Kidney (tissue), 14 donors: Measurements from ENCODE around the gene TBC1D2. TPM values are rescaled to one million over a fixed set of nuclear protein-coding genes. Genes with fewer than 3 reads are reported as not detected.

Source experiments
- DNase-seq, 5 donors: peaks; one replicate each; pipeline ENCODE4 v3.0.0-alpha.2; 2013 to 2020
- FAIRE-seq: peaks from 2 replicates; lab custom pipeline; 2012; peaks lifted over from hg19 to GRCh38; lab: Jason Lieb, UNC
- H3K27ac ChIP-seq, 2 donors: one replicate each; pipeline ENCODE4 v1.7.0; 2013; ENCODE audit warnings: low read depth in 2 of 2, low read length in 2 of 2, inconsistent platforms in 1 of 2
- H3K27me3 ChIP-seq: one replicate; pipeline ENCODE4 v1.7.1; 2013; ENCODE audit warnings: low read length, inconsistent platforms; ENCODE audit not compliant: control insufficient read depth, insufficient read depth
- H3K36me3 ChIP-seq, 3 donors: one replicate each; pipeline versions ENCODE4 v1.7.0 to v1.7.1; 2013; ENCODE audit warnings: low read length in 3 of 3, control low read depth in 1 of 3, inconsistent platforms in 1 of 3; ENCODE audit not compliant: insufficient read depth in 3 of 3, control insufficient read depth in 2 of 3
- H3K4me1 ChIP-seq, 3 donors: one replicate each; pipeline versions ENCODE4 v1.7.0 to v1.7.1; 2013; ENCODE audit warnings: low read length in 3 of 3, inconsistent platforms in 1 of 3, low read depth in 1 of 3; ENCODE audit not compliant: control insufficient read depth in 2 of 3, insufficient read depth in 2 of 3
- H3K4me3 ChIP-seq, 3 donors: one replicate each; pipeline versions ENCODE4 v1.7.0 to v1.8.1; 2013; ENCODE audit warnings: low read length in 3 of 3, control low read depth in 1 of 3, inconsistent platforms in 1 of 3
- H3K9ac ChIP-seq, 3 donors: one replicate each; pipeline versions ENCODE4 v1.7.0 to v1.7.1; 2013; ENCODE audit warnings: low read length in 3 of 3, control low read depth in 1 of 3, inconsistent platforms in 1 of 3
- H3K9me3 ChIP-seq, 3 donors: one replicate each; pipeline versions ENCODE4 v1.7.0 to v1.7.1; 2013; ENCODE audit warnings: low read length in 3 of 3, control low read depth in 1 of 3, inconsistent platforms in 1 of 3; ENCODE audit not compliant: control insufficient read depth in 2 of 3, insufficient read depth in 1 of 3
- CTCF ChIP-seq: IDR thresholded peaks from 3 replicates; pipeline ENCODE4 v1.5.1; 2012; ENCODE audit warnings: mild to moderate bottlenecking, moderate library complexity, borderline replicate concordance; ENCODE audit not compliant: insufficient read depth; ENCODE audit errors: extremely low read depth
- intact Hi-C: fragments of 100-400 bp; cut with DNase I; formaldehyde crosslinking; loops from one replicate; pipeline ENCODE4 v1.11.1; 2022
- polyA plus RNA-seq: library from polyadenylated mRNA; stranded (reverse); fragments of 350-450 nt; fragmentation: Illumina TruSeq; extraction: RNeasy Lipid Tissue Mini Kit (QIAGEN cat#74804); gene quantifications from one replicate; pipeline ENCODE4 v1.2.3, GENCODE V29; 2014; ENCODE audit warnings: low read depth, low replicate concordance; ENCODE audit not compliant: insufficient read depth
- total RNA-seq: library from RNA; stranded (reverse); fragmentation: NEBNext Ultra II Directional; extraction: Animal tissue kit (Norgen Biotek cat#: 25700); gene quantifications from one replicate; pipeline ENCODE4 v1.2.1, GENCODE V29; 2021
- donor health status: control.
- donor health status: control.
- donor health status: control.
- donor health status: control.
- donor health status: control.
- donor health status: DM: yes; HTN: yes; CAD: no.
- donor health status: Normal renal cell carcinoma (clear cell type).

TBC1D2 gene
- total and polyA plus RNA-seq, 2 donors from 2014 or later, result 7.7 to 19.6 TPM

GRCh38 chr9:98260635-98261034 is 5.2 kb upstream of the TBC1D2 start:
- no peak for TF ChIP-seq CTCF
- no peaks in the 10 kb centered on the region for H3K36me3 ChIP-seq
- H3K27ac ChIP-seq, result no peak overlapping the region
- DNase-seq (no peak), FAIRE-seq (no peak)
- no peak overlapping the region for H3K4me3 ChIP-seq
- intact Hi-C loops, result loop anchor here (5.0 kb wide), 1 partner anchor 53 kb away; no protein-coding TSS in a partner anchor
- H3K9me3 ChIP-seq, result no peaks in the 10 kb centered on the region
- no peaks in the 10 kb centered on the region for H3K4me1 ChIP-seq
- H3K9ac ChIP-seq, result no peak overlapping the region
- no peaks in the 10 kb centered on the region for H3K27me3 ChIP-seq

GRCh38 chr9:98259791-98260190 is 4.3 kb upstream of the TBC1D2 start:
- intact Hi-C loops, result loop anchor here (5.0 kb wide), 1 partner anchor 52 kb away; no protein-coding TSS in a partner anchor
- DNase-seq (no peak), FAIRE-seq (no peak)

GRCh38 chr9:98256756-98257155 is 1.3 kb upstream of the TBC1D2 start:
- Histone ChIP-seq H3K27ac (peak overlapping the region in 1 of 2 donors; percentile 99), H3K9ac (peak overlapping the region; percentile 79 to 97 (median 92)), H3K27me3 (no peaks in the 10 kb centered on the region), H3K4me1 (peaks cover 0 to 6% (median 3%) of the 10 kb centered on the region in 3 donors), H3K9me3 (no peaks in the 10 kb centered on the region), H3K4me3 (peak overlapping the region; percentile 88 to 95 (median 94)), H3K36me3 (no peaks in the 10 kb centered on the region)
- intact Hi-C loops, result no loop called here
- FAIRE-seq, result no peak
- DNase-seq, result peak in 4 of 5 donors; percentile 47 to 74 (median 65)
- no peak for TF ChIP-seq CTCF

More at GRCh38 chr9:98259791-98260190, 4.3 kb upstream of the TBC1D2 start:
- TF ChIP-seq CTCF, result no peak
- Histone ChIP-seq H3K9ac (no peak overlapping the region), H3K4me3 (no peak overlapping the region), H3K27ac (no peak overlapping the region), H3K9me3 (no peaks in the 10 kb centered on the region), H3K36me3 (no peaks in the 10 kb centered on the region), H3K4me1 (peaks cover 0 to 3% (median under 1%) of the 10 kb centered on the region in 3 donors), H3K27me3 (no peaks in the 10 kb centered on the region)

- H3K9ac ChIP-seq, result peak overlapping the region; percentile 1 to 88 (median 82)
- no peak for TF ChIP-seq CTCF
- peak overlapping the region; percentile 16 to 74 for H3K27ac ChIP-seq
- H3K27me3 ChIP-seq, result no peaks in the 10 kb centered on the region
- H3K36me3 ChIP-seq, result no peaks in the 10 kb centered on the region
- peaks cover 0 to 6% (median 3%) of the 10 kb centered on the region in 3 donors for H3K4me1 ChIP-seq
- intact Hi-C loops, result no loop called here
- FAIRE-seq, result no peak
- no peaks in the 10 kb centered on the region for H3K9me3 ChIP-seq
- peak overlapping the region; percentile 83 to 95 (median 94) for H3K4me3 ChIP-seq
- DNase-seq, result no peak
Observed at GRCh38 chr9:98255061-98255577, 330 bp downstream of the TBC1D2 start.
